T-helper 17 cell (primary cell): ENCODE results near the gene TMEM269. TPM values are rescaled to one million over a fixed set of nuclear protein-coding genes. Genes with fewer than 3 reads are reported as not detected.
A peak's percentile ranks its signal among the peaks of the same experiment; 100 is the strongest.

ENCODE experiments used
- ATAC-seq: fragments of 150-1000 bp; cut with Tn5 transposase; 2 replicates; pipeline ENCODE4 v1.10.0; 2021; ENCODE audit warnings: mild to moderate bottlenecking, moderate library complexity
- DNase-seq, 3 donors: peaks; one replicate each; pipeline versions ENCODE4 v3.0.0 to v3.0.0-alpha.2; 2020 to 2021
- H3K9me3 ChIP-seq: one replicate; pipeline ENCODE4 v1.7.0; 2013; ENCODE audit warnings: low read length, mild to moderate bottlenecking; ENCODE audit not compliant: control insufficient read depth, poor library complexity, severe bottlenecking
- H3K27ac Mint-ChIP-seq: one replicate; pipeline ENCODE4 v1.8.0; 2022; ENCODE audit warnings: mild to moderate bottlenecking, moderate library complexity, mixed read lengths
- H3K27me3 Mint-ChIP-seq: one replicate; pipeline ENCODE4 v1.8.0; 2022; ENCODE audit warnings: mixed read lengths
- H3K36me3 Mint-ChIP-seq: one replicate; pipeline ENCODE4 v1.8.0; 2022; ENCODE audit warnings: low read depth, mixed read lengths
- H3K4me1 Mint-ChIP-seq: one replicate; pipeline ENCODE4 v1.8.0; 2022; ENCODE audit warnings: mild to moderate bottlenecking, mixed read lengths
- H3K4me3 Mint-ChIP-seq: one replicate; pipeline ENCODE4 v1.8.0; 2022; ENCODE audit warnings: mild to moderate bottlenecking, moderate library complexity, mixed read lengths
- total RNA-seq, 4 donors: library from RNA in 2 of 4; stranded (reverse) in 2 of 4; gene quantifications; one replicate each; pipeline ENCODE4 v1.2.3 and lab custom pipeline; 2022 to 2026

TMEM269 gene
- total RNA-seq, 2 donors from 2014 or later, result 0.42 to 0.47 TPM

- Mint-ChIP-seq H3K4me3 (no peak overlapping the region), H3K4me1 (peaks cover 28% of the 10 kb centered on the region), H3K27ac (no peak overlapping the region), H3K27me3 (no peaks in the 10 kb centered on the region), H3K36me3 (peaks cover 10% of the 10 kb centered on the region)
- ATAC-seq, result no peak
- no peaks in the 10 kb centered on the region for H3K9me3 ChIP-seq
- no peak for DNase-seq
Measured at GRCh38 chr1:42844592-42845140, 59.9 kb downstream of the TMEM269 start.

DNA sequence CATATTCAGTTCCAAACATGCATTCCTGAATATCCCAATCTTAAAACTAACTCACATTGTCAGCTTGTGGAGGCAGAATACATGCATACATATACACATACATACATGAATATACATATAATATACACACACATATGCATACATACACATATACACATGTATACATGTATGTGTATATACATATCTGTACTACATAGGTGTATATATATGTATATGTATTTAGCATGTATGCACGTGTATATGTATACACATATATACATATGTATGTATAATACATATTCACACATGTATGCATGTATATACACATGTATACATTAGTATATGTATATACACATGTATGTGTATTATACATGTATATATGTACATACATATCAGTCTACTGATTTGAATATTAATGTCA is 60.4 kb downstream of the TMEM269 start:
- H3K9me3 ChIP-seq, result no peaks in the 10 kb centered on the region
- Mint-ChIP-seq H3K4me1 (peaks cover 31% of the 10 kb centered on the region), H3K4me3 (no peak overlapping the region), H3K27me3 (no peaks in the 10 kb centered on the region), H3K27ac (no peak overlapping the region), H3K36me3 (peaks cover 14% of the 10 kb centered on the region)
- ATAC-seq (no peak), DNase-seq (no peak)

- peak; percentile 10 for ATAC-seq
- peaks cover 14% of the 10 kb centered on the region for H3K36me3 Mint-ChIP-seq
- peaks cover 31% of the 10 kb centered on the region for H3K4me1 Mint-ChIP-seq
- no peaks in the 10 kb centered on the region for H3K9me3 ChIP-seq
- no peak for DNase-seq
- no peaks in the 10 kb centered on the region for H3K27me3 Mint-ChIP-seq
- H3K27ac Mint-ChIP-seq, result peak overlapping the region; percentile 97
- peak overlapping the region; percentile 100 for H3K4me3 Mint-ChIP-seq
Measured at GRCh38 chr1:42845866-42846256, 61.1 kb downstream of the TMEM269 start.

GRCh38 chr1:42846257-42847110 is 61.7 kb downstream of the TMEM269 start, which contains the start of gene ZNF691:
Gene ZNF691 (plus strand): TSS chr1:42846613. CDS start chr1:42849659, 3,046 bp downstream.
- Mint-ChIP-seq H3K27me3 (no peaks in the 10 kb centered on the region), H3K4me3 (peak within 1 kb of the TSS; percentile 100), H3K36me3 (peaks cover 12% of the 10 kb centered on the region), H3K4me1 (peaks cover 31% of the 10 kb centered on the region), H3K27ac (peak within 1 kb of the TSS; percentile 97)
- DNase-seq (peak; percentile 73 to 80 (median 74)), ATAC-seq (peak; percentile 99)
- no peaks in the 10 kb centered on the region for H3K9me3 ChIP-seq

GRCh38 chr1:42847111-42847595 is 62.4 kb downstream of the TMEM269 start:
- Mint-ChIP-seq H3K27me3 (no peaks in the 10 kb centered on the region), H3K27ac (peak overlapping the region; percentile 97), H3K36me3 (peaks cover 12% of the 10 kb centered on the region), H3K4me1 (peaks cover 31% of the 10 kb centered on the region), H3K4me3 (peak overlapping the region; percentile 100)
- ATAC-seq (no peak), DNase-seq (no peak)
- no peaks in the 10 kb centered on the region for H3K9me3 ChIP-seq

GRCh38 chr1:42847721-42848460 is 63.1 kb downstream of the TMEM269 start:
- Mint-ChIP-seq H3K27me3 (no peaks in the 10 kb centered on the region), H3K36me3 (peaks cover 12% of the 10 kb centered on the region), H3K27ac (peak overlapping the region; percentile 97), H3K4me3 (peak overlapping the region; percentile 100), H3K4me1 (peaks cover 31% of the 10 kb centered on the region)
- no peak for DNase-seq
- no peaks in the 10 kb centered on the region for H3K9me3 ChIP-seq
- no peak for ATAC-seq

DNA sequence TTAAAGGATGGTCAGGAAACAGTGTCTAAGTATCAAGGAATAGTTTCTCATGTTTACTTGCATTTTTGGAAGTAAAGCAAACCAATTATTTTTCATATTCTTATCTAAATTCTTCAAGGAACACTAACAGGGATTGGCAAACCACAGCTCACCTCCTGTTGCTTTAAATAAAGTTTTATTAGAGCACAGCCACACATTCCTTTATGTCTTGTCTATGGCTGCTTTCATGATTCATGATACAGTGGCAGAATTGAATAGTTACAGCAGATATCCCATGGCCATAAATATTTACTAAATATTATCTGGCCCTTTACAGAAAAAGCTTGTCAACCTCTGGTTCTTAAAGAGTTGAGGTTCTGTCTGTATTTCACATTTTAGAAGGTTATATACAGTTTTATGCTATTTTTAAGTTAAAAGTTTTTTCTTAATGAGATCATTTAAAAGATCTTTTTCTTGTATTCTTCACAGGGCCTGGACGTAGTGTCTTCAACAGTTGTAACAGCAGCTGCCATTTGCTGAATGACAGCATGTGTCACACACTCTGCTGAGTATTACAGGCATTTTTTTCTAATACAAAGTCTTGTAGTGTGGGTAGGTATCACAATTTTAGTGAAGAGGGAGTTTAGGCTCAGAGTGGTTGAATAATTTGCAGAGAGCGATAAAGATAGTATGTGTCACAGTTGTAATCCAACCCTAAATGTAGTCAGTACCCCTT is 64.2 kb downstream of the TMEM269 start:
- Mint-ChIP-seq H3K36me3 (peaks cover 9% of the 10 kb centered on the region), H3K4me3 (no peak overlapping the region), H3K27ac (peak overlapping the region; percentile 0), H3K27me3 (no peaks in the 10 kb centered on the region), H3K4me1 (peaks cover 29% of the 10 kb centered on the region)
- ATAC-seq, result no peak
- H3K9me3 ChIP-seq, result no peaks in the 10 kb centered on the region
- DNase-seq, result no peak

- H3K27me3 Mint-ChIP-seq, result no peaks in the 10 kb centered on the region
- H3K27ac Mint-ChIP-seq, result peak overlapping the region; percentile 0
- H3K9me3 ChIP-seq, result no peaks in the 10 kb centered on the region
- H3K36me3 Mint-ChIP-seq, result peaks cover 9% of the 10 kb centered on the region
- DNase-seq (no peak), ATAC-seq (no peak)
- no peak overlapping the region for H3K4me3 Mint-ChIP-seq
- H3K4me1 Mint-ChIP-seq, result peaks cover 29% of the 10 kb centered on the region
Measured at GRCh38 chr1:42849944-42850343, 65.2 kb downstream of the TMEM269 start.

Other genes starting within 250 kb of the TMEM269 start
- 10 to 100 TPM; 31.1 to 39.2 TPM for gene PPIH, start 126.6 kb upstream of the TMEM269 start, total RNA-seq
- 100 to 1,000 TPM; 340 to 372 TPM for gene YBX1, start 102.6 kb upstream of the TMEM269 start, total RNA-seq
- gene CLDN19, start 44.8 kb upstream of the TMEM269 start, total RNA-seq, result not detected
- 10 to 100 TPM; 22.5 to 26.7 TPM for gene P3H1, start 18.0 kb upstream of the TMEM269 start, total RNA-seq
- gene C1orf50, start 17.7 kb upstream of the TMEM269 start, total RNA-seq, result 10 to 100 TPM; 14.8 to 15.5 TPM
- gene ERMAP, start 32.1 kb downstream of the TMEM269 start, total RNA-seq, result 1 to 10 TPM; 6.4 to 8.9 TPM
- 10 to 100 TPM; 16.9 to 18.8 TPM for gene SVBP, start 32.4 kb downstream of the TMEM269 start, total RNA-seq
- gene ZNF691, start 61.6 kb downstream of the TMEM269 start, total RNA-seq, result 1 to 10 TPM; 2.6 to 2.8 TPM
- gene SLC2A1, start 173.9 kb downstream of the TMEM269 start, total RNA-seq, result 10 to 100 TPM; 63.7 to 79.0 TPM